IPS-18c (cell line): ENCODE measurements around the gene COPS9.

Experiments
- H3K4me3 ChIP-seq: 2 replicates; pipeline ENCODE4 v1.7.0; 2013; ENCODE audit warnings: low read depth, mild to moderate bottlenecking, low read length, moderate library complexity; ENCODE audit not compliant: insufficient read depth
- H3K9me3 ChIP-seq: one replicate; pipeline ENCODE4 v1.6.1; 2013; ENCODE audit warnings: mild to moderate bottlenecking, low read length, moderate library complexity; ENCODE audit not compliant: control insufficient read depth, insufficient read depth

Gene COPS9

DNA sequence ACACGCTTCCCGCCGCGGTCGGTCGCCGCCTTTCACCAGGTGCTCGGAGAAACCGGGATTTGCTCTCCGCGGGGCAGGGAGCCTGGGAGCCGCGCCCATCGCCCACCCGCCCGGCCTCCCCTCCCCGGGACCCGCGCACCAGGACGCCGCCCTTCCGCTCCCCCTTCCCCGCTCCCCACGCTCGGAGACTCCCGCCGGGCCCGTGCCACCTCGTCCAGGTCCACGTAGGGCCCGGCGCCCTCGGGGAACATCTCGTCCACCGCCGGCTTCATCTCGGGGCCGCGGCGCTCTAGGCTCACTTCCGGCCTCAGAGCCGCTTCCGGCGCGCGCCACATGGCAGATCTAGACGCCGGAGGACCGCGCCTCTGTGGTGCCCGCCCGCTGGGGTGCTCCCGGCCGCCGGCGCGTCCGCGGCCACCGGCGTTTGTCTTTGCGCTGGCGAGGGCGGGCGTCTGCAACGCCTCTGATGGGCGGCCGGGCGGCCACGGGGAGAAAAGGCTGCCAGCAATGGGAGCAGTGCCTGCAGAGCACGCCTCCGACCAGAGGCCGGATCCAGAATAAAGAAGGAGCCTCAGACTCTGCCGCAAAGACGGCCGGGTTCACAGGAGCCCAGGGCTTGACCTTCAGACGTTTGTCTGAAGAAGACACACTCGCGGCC, at the start of gene COPS9:
Gene COPS9 (minus strand): TSS at position 293 of the 658 bp plus-strand sequence. CDS start 21 bp downstream, at position 272.
- Histone ChIP-seq H3K9me3 (peaks cover 2% of the 10 kb centered on the region), H3K4me3 (peak within 1 kb of the TSS; percentile 91)

DNA sequence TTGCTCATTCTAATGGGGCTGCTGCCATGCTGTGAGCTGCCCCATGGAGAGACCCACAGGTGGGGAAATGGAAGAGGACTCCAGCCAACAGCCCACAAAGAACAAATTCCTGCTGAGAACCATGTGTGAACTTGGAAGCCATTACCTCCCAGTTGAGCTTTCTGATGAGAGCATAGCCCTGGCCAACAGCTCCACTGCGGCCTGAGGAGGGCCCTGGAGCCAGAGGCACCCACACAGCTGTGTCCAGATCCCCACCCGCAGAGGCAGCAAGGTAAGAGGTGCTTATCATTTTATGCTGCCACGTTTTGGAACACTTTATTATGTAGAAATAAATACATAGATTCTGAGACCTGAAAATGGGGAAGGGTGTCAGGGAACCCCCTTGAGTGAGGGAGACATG, 48.6 kb upstream of the COPS9 start:
- H3K4me3 ChIP-seq, result no peak overlapping the region
- peaks cover 3% of the 10 kb centered on the region for H3K9me3 ChIP-seq

DNA sequence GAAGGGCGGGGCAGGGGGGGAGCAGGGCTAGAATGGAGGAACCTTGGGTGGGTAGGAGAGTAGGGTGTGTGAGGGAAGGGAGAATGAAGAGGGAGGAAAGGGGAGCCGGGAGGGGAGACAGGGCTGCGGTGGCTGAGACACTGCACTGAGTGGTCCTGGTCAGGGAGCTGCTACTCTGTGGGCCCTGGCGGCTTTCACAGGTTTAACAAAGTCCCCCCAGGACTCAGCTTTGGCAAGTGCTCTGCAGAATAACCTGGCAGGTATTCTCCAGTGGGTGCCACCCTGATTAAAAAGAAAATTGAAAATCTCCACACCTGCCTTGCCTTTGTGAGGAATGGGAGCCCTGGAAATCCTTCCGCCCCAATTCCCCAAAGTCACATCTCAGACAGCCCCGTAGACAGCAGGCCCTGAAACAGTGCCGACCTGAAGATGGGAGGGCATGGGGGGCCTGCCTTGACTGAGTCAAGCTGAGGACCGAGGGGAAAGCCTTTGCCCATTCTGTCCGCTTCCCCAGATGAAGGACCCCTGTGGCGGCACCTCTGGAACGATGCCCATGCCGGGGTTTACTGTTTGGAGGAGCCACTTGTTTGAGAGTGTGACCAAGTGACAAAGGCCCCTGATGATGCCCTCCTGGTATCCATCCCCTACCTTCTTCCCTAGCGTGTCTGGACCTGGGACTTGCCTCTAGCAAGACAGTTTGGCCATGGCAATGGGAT, 47.9 kb upstream of the COPS9 start:
- peaks cover 3% of the 10 kb centered on the region for H3K9me3 ChIP-seq
- H3K4me3 ChIP-seq, result no peak overlapping the region

DNA sequence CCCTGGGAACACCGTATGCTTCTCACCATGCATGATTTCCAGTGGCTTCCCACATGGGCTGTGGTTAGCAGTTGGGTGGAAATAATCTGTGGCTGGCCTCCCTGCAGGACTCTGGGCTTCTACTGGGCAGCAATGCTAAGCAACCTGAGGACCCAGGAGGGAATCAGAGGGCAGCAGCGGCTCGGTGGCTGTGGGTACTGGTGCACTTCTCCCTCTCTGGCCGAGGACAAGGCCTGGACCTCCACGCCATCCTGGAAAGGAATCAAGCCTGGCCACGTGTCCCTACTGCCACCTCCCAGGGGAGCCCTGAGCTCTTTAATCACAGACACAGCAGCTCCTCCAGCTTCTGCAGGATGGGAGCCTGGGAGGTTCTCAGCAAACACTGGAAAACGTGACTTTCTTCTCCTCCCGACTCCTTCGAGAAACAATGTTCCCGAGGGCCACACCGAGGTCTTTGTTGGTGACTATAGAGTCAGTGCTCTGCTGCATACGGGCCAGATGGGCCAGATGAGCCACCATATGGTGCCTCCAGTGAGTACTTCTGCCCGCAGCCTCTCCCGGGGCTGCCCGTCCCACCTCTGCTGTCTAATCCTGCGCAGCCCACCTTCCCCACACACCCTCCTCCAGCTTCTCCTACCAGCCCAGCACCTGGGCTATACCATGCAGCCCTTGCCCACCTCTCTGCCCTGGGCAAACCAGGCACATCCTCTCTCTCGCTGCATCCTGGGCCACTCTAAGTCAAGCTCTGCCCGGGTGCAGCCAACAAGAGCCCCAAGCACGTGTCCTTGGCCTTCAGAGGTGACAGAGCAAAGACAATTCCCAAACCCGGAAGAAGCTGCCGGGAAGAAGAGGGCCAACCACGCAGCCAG, 47.1 kb upstream of the COPS9 start:
- peaks cover 2% of the 10 kb centered on the region for H3K9me3 ChIP-seq
- H3K4me3 ChIP-seq, result no peak overlapping the region

DNA sequence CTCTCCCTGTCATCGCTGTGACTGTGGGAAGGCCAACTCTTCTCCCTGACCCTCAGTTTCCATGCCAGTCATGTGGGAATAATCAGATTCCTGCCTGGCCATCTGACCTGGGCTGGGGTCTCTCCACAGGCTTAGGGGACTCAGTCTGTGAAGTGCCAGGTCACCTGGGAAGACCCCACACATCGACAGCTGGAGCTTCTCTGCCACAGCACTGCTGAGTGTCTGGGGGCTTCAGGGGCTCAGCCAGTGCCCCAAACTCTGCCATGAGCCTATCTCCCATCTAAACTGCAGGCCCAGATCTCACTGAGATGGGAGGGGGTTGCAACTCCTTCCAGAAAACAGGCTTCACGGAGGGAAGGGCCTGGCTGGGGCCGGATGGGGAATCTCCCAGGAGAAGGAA, 46.4 kb upstream of the COPS9 start:
- H3K9me3 ChIP-seq, result no peaks in the 10 kb centered on the region
- no peak overlapping the region for H3K4me3 ChIP-seq

DNA sequence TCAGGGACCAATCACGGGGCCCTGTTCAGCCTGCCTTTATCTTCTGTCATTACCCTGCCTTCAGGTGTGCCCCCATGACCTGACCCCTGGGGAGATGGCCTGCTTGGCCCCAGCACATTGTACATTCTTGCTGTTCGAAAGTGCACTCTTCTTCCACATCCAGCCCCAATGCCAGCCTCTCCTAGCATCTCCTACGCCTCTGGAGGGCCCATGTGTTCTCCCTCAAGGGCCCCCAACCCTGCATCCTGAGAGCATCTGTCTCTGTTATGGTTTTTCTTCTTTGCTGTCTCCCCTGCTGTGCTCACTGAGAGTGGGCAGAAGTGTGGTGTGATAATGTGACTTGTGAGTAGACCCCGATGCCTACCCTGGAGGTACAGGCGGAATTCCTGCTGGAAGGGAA, 45.9 kb upstream of the COPS9 start:
- no peak overlapping the region for H3K4me3 ChIP-seq
- H3K9me3 ChIP-seq, result no peaks in the 10 kb centered on the region

DNA sequence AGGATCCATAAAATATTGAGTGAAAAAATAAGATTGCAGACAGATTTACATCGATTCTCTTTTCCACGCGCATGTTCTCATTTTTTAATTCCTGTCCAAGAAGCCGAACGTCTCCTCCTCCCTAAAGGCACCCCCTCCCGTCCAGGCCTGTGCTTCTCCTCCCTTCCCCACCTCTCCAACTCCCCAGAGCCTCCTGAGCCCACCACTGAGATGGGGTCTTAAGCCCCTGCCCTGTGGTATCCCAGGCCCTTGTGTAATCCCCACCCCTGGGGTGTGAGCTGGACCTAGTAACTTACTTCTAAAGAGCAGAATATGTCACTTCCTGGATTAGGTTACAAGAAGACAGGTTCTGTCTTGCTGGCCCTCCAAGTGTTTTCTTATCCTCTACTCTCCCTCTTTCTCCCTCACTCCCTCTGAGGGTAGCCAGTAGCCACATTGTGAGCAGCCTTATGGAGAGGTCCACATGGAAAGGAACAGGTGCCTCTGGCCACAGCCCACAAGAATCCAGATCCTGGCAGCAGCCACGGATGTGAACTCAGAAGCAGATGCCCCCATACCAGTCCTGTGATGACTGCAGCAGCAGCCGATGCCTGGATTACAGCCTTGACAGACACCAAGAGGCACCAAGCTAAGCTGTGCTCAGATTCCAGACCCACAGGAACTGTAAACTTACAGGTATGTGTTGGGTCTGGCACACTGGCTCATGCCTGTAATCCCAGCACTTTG, 44.0 kb upstream of the COPS9 start:
- Histone ChIP-seq H3K9me3 (no peaks in the 10 kb centered on the region), H3K4me3 (no peak overlapping the region)

DNA sequence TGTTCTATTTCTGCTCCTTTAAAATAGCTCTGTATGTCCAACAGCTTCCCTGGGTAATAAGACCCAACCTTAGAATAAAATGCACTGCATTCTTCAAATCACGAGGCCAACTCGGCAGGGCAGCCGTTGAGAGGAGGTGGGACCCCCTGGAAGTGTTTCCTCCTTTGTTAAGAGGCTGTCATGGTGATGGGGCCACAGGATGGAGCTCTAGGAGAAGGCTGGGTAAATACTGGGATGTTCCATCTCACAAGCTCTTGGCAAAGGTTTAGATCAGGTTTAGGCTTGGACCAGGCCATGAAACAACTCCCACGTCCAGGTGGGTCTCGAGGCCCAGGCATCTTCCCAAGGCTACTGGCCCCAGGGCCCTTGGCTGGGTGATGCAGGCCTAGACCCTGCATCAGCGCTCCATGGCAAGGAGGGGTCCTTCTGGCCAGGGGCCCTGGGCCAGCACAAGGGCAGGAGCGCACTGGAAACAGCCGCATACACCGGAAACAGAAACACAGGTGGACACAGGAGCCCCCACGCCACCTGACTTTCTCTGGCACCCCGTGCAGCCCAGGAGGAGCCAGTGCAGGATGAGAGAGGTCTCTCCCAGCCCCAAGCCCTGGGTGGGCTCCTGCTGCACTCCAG, 43.2 kb upstream of the COPS9 start:
- Histone ChIP-seq H3K4me3 (no peak overlapping the region), H3K9me3 (no peaks in the 10 kb centered on the region)

DNA sequence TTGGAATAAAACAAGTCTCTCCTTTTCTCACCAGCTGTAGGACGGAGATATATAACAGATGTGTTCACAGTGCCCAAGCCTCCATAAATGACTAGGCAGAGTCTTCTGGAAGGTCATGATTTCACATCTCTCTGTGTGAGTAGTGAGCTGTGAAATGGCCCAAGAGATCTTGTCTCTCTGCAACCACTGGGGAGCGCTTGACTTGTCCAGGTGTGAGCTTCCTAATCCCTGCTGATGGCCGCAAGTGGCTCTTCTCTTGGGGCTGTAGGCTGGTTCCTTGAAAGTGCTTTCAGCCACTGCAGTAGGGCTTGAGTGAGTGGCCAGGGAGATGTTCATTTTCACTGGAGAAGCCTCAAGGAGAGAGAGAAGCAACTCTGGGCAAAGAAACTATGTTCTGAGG, 42.5 kb upstream of the COPS9 start:
- Histone ChIP-seq H3K9me3 (peaks cover 2% of the 10 kb centered on the region), H3K4me3 (no peak overlapping the region)

DNA sequence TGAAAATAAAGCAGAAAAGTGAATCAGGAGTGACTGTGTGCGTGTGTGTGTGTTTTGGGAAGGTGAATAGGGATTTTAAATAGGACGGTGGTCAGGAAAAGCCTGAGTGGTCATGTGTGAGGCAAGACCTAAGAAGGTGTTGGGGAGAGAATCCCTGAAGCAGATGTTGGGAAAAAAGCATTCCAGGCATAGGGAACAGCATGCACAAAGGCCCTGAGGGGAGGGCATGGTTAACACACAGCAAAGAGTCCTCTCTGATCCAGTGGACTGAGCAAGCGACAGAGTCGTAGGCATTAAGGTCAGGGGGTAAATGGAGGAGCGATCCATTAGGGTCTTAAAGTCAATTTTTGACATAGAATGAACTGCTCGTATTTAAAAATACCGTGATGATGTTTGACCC, 38.4 kb upstream of the COPS9 start:
- peaks cover 2% of the 10 kb centered on the region for H3K9me3 ChIP-seq
- H3K4me3 ChIP-seq, result no peak overlapping the region

DNA sequence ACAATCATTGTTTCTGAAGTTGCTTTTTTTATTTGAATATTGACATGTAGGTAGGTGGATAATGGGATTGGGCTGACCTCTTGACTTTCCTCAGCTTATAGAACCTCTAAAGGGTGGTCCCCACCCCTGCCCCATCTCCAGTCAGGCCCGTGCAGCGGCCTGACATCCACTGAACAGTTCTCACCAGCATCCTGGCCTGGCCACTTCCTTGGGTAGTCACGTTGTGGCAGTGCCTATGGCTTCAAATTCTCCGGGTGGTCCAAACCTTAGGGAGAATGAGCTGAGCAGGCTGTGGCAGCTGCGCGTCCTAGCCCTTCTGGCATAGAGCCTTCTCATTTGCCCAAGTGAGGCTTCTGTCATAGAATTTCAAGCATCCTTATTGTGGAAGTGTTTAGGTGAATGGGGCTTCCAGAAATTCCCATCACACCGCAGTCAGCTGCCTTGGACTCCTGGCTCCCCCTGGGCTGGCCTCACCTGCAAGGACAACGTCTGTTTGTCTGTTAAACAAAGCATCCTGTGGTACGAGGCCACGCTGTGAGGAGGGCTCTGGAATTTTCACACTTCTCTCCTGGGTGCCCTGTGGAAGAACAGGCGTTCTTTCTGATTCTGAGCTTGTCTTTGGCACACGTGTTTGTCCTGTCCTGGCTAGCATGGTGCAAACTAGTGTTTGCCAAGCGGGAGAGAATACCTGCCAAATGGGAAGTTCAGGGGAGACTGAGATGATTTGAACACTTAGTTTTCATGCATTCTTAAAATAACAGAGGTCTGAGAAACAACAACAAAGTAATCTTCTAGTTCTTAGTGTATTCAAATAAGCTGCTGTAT, 36.2 kb upstream of the COPS9 start:
- H3K4me3 ChIP-seq, result no peak overlapping the region
- H3K9me3 ChIP-seq, result peaks cover 2% of the 10 kb centered on the region

DNA sequence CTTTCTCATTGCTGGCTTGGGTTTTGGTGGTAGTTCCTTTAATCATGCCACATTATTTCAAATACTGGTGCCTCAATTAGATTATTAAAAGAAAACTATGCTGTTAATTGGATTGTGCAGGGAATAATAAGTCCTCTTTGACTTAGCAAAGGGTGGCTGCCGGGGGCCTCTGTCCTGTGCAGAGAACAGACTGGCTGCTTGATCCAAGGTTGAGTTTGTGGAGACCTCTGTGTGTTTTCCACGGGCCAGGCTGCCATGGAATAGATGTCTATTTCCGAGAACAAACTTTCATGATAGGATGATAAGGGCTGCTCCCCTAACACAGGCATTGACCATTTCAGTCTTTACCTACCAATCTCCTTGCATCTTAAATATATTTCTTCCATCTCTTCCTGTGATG, 34.8 kb upstream of the COPS9 start:
- no peak overlapping the region for H3K4me3 ChIP-seq

DNA sequence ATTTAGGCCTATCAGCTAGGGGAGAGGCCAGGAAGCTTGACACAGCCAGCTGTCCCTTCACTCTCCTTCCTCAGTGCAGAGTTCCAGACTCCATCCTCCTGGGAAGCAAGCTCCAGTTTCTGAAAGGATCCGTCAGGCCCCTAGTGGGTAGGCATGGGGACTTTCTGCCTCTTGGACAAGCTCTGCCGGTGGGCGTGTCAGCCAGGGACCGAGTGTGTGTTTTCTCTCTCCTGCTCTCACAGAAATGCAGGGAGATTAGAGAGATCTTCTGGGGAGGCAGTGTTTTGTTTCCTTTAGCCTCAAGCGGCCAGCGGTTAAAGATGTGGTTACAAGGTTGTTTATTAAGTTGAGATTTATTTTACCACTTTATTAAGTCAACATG, 34.2 kb upstream of the COPS9 start:
- Histone ChIP-seq H3K9me3 (peaks cover 2% of the 10 kb centered on the region), H3K4me3 (no peak overlapping the region)

More for the DNA sequence above, 34.8 kb upstream of the COPS9 start:
- H3K9me3 ChIP-seq, result peaks cover 2% of the 10 kb centered on the region

DNA sequence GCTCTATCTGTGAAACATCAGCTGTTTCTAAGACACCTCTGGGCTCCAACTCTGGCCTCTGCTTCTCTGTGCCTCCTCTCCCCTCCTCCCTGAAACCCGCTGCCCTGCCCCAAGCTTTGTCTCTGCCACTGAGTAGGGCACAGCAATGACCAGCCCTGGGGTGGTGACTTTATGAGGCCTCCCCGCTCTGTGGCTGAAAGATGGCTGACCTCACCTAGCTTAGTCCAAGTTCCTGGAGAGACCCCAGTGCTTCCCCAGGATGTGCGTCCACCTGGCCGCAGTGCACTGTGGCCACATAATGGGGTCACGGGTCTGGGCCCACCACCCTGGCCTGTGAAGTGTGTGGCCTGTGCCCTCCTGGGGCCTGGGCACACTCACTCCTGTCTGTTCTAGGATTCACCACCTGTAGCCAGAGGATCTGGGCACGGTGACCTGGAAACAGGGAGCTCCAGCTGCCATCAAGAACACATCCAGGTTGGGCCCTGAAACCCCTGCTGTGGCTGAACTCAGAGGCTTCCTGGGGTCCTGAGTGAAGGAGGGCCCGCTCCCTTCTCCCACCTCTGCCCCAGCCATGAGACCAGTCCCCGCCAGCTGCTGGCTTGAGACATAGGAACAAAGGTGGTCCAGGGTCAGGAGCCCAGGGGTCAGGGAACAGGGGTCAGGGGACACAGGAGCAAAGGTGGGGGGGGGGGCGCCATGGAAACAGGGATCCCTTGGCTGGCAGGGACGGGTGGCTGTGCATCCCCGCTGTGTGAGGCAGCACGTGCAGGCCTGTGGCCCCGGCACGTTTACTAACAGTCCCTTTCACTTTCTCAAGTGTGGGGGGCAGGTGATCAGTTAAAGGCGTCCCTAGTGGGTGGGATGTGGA, 33.6 kb upstream of the COPS9 start:
- peaks cover 2% of the 10 kb centered on the region for H3K9me3 ChIP-seq

DNA sequence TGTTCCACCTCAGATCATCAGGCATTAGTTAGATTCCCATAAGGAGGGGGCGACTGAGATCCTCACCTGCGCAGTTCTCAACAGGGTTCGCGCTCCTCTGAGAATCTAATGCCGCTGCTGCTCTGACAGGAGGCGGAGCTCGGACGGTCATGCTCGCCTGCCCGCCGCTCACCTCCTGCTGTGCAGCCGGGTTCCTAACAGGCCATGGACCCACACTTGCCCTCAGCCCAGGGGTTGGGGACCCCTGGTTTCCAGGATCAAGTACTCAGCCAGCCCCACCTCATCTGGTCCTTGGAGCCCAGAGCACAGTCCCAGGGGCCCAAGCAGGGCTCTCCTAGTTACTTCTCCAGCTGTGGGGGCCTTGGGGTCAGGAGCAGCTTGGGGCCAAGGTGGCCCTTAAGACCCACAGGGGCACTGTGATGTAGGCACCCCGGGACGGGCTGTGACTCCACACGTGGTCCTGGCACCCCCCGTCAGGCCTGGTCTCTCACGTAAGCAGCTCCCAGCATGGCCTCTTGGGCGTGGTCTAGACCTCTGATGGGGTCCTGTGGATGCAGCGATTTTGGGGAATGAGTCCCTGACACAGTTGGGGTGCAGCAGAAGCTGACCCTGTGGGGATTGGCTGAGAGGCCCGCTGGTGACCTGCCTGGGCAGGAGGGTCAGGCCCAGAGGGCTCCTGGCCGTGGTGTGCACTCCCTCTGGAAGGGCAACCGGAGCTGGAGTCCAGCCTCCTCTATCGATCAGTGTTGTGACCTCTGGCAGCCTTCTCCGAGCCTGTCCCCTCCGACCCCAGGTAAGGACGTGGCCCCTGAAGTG, 32.6 kb upstream of the COPS9 start:
- Histone ChIP-seq H3K9me3 (peaks cover 2% of the 10 kb centered on the region), H3K4me3 (no peak overlapping the region)

More for the DNA sequence above, 33.6 kb upstream of the COPS9 start:
- no peak overlapping the region for H3K4me3 ChIP-seq
